HepG2 (cell line): ENCODE results near the gene B4GALT3. TPM values are rescaled to one million over a fixed set of nuclear protein-coding genes. Genes with fewer than 3 reads are reported as not detected.

Experiments
- ATAC-seq: fragments of 200-7000 bp; cut with Tn5 transposase; 3 replicates; pipeline ENCODE4 v1.9.1; 2020; ENCODE audit warnings: mild to moderate bottlenecking, moderate library complexity
- BruUV-seq: library from RNA; stranded (reverse); fragments of 400-500 nt; replicated peaks from 2 replicates; lab custom pipeline; 2021; lab: Mats Ljungman, UMichigan
- CTCF ChIA-PET: fragments of 300-600 bp; formaldehyde crosslinking; extraction: SDS; loops from one replicate; lab custom pipeline; 2021; ENCODE audit warnings: low total read pairs, inconsistent platforms, low intra/inter-chr PET ratio; lab: Yijun Ruan, JAX
- POLR2A ChIA-PET: fragments of 350-600 bp; sonication (Branson Sonifier 250); formaldehyde crosslinking; loops from one replicate; lab custom pipeline; 2020; ENCODE audit warnings: antibody characterized with exemption, inconsistent platforms; lab: Yijun Ruan, JAX
- DNase-seq: peaks from one replicate; pipeline ENCODE4 v3.0.0-alpha.2; 2015; ENCODE audit warnings: low spot score
- FAIRE-seq: peaks from 3 replicates; lab custom pipeline; 2011; peaks lifted over from hg19 to GRCh38; lab: Jason Lieb, UNC
- H2AFZ ChIP-seq: one replicate; pipeline ENCODE4 v1.6.1; 2011; ENCODE audit warnings: low read length, inconsistent platforms
- H3K27ac ChIP-seq: fragments of 300-600 bp; 3 replicates; pipeline ENCODE4 v1.8.0; 2011; ENCODE audit warnings: mixed run types, mild to moderate bottlenecking, mixed read lengths, low read length, inconsistent platforms; ENCODE audit not compliant: insufficient read depth; ENCODE audit errors: extremely low read length
- H3K27me3 ChIP-seq, 2 experiments: fragments of 200-600 bp in 1 of 2; 2 replicates in 1 of 2; 3 replicates in 1 of 2; pipeline versions ENCODE4 v1.6.0 to v1.8.0; 2011; ENCODE audit warnings: low read length in 2 of 2, mild to moderate bottlenecking in 2 of 2, moderate library complexity in 2 of 2, inconsistent platforms in 1 of 2; ENCODE audit not compliant: insufficient read depth in 2 of 2, control insufficient read depth in 1 of 2
- H3K36me3 ChIP-seq, 2 experiments: fragments of 200-600 bp in 1 of 2; replicated peaks in 1 of 2; 2 replicates in 1 of 2; 3 replicates in 1 of 2; pipeline versions ENCODE4 v1.5.1 to v1.8.0; 2011; ENCODE audit warnings: low read length in 2 of 2, inconsistent platforms in 1 of 2; ENCODE audit not compliant: insufficient read depth in 2 of 2, control insufficient read depth in 1 of 2
- H3K4me1 ChIP-seq: 2 replicates; pipeline ENCODE4 v1.5.1; 2012; ENCODE audit warnings: low read length, inconsistent platforms; ENCODE audit not compliant: insufficient read depth
- H3K4me2 ChIP-seq: 2 replicates; pipeline ENCODE4 v1.6.0; 2011; ENCODE audit warnings: low read depth, low read length, inconsistent platforms
- H3K4me3 ChIP-seq, 3 experiments: fragments of 200-600 bp in 1 of 3; sonication (generic), shearing (Covaris generic) in 1 of 3; replicated peaks in 1 of 3; 2 replicates each; pipeline ENCODE4 v1.5.1; 2011 to 2016; ENCODE audit warnings: low read length in 3 of 3, inconsistent platforms in 2 of 3, low read depth in 2 of 3, mild to moderate bottlenecking in 2 of 3, control low read depth in 1 of 3, mixed read lengths in 1 of 3; ENCODE audit not compliant: insufficient read depth in 1 of 3
- H3K79me2 ChIP-seq: one replicate; pipeline ENCODE4 v1.6.1; 2011; ENCODE audit warnings: low read length, inconsistent platforms; ENCODE audit not compliant: insufficient read depth
- H3K9ac ChIP-seq: 2 replicates; pipeline ENCODE4 v1.6.0; 2011; ENCODE audit warnings: mild to moderate bottlenecking, low read depth, low read length, inconsistent platforms; ENCODE audit not compliant: insufficient read depth
- H3K9me3 ChIP-seq: 2 replicates; pipeline ENCODE4 v1.5.1; 2012; ENCODE audit warnings: mild to moderate bottlenecking, low read length
- H4K20me1 ChIP-seq: 2 replicates; pipeline ENCODE4 v1.6.0; 2011; ENCODE audit warnings: inconsistent platforms, mild to moderate bottlenecking, low read length, moderate library complexity; ENCODE audit not compliant: insufficient read depth
- ATRX ChIP-seq: sonication (generic); formaldehyde crosslinking; IDR thresholded peaks from 2 replicates; pipeline ENCODE4 v1.4.0; 2020; ENCODE audit warnings: missing genetic modification reagents, borderline replicate concordance
- FOXP4 ChIP-seq: sonication (generic); formaldehyde crosslinking; IDR thresholded peaks from 2 replicates; pipeline ENCODE4 v1.4.0; 2020; ENCODE audit warnings: missing genetic modification reagents
- KDM6A ChIP-seq: IDR thresholded peaks from 2 replicates; pipeline ENCODE4 v1.6.1; 2016; ENCODE audit warnings: low read depth
- MAX ChIP-seq: IDR thresholded peaks from 2 replicates; pipeline ENCODE4 v1.6.1; 2012; ENCODE audit warnings: inconsistent platforms
- MZF1 ChIP-seq: sonication (generic); formaldehyde crosslinking; IDR thresholded peaks from 2 replicates; pipeline ENCODE4 v1.8.1; 2023; ENCODE audit warnings: mild to moderate bottlenecking, missing genetic modification reagents, borderline replicate concordance
- RAD51 ChIP-seq: fragments of 450-650 bp; IDR thresholded peaks from 2 replicates; pipeline ENCODE4 v1.6.1; 2016; ENCODE audit warnings: borderline replicate concordance
- ZBTB38 ChIP-seq: sonication (generic); formaldehyde crosslinking; IDR thresholded peaks from 2 replicates; pipeline ENCODE4 v1.5.1; 2020; ENCODE audit warnings: mild to moderate bottlenecking, missing genetic modification reagents
- ZNF558 ChIP-seq: sonication (generic); formaldehyde crosslinking; IDR thresholded peaks from 2 replicates; pipeline ENCODE4 v1.9.0; 2022; ENCODE audit warnings: mild to moderate bottlenecking, missing genetic modification reagents, borderline replicate concordance
- ZNF598 ChIP-seq: sonication (generic); formaldehyde crosslinking; IDR thresholded peaks from 2 replicates; pipeline ENCODE4 v1.5.1; 2020; ENCODE audit warnings: mild to moderate bottlenecking, missing genetic modification reagents, borderline replicate concordance
- ZNF678 ChIP-seq: sonication (generic); formaldehyde crosslinking; IDR thresholded peaks from 2 replicates; pipeline ENCODE4 v1.4.0; 2020; ENCODE audit warnings: mild to moderate bottlenecking, missing genetic modification reagents
- ZNF7 ChIP-seq: IDR thresholded peaks from 2 replicates; pipeline ENCODE4 v1.6.1; 2016; ENCODE audit warnings: missing biosample characterization, missing genetic modification reagents
- ZNF878 ChIP-seq: sonication (generic); formaldehyde crosslinking; IDR thresholded peaks from 2 replicates; pipeline ENCODE4 v1.8.1; 2023; ENCODE audit warnings: mild to moderate bottlenecking, missing genetic modification reagents, moderate library complexity
- ZNF879 ChIP-seq: sonication (generic); formaldehyde crosslinking; IDR thresholded peaks from 2 replicates; pipeline ENCODE4 v1.8.1; 2023; ENCODE audit warnings: missing genetic modification reagents
- WGBS: methylation state at CpG from one replicate; pipeline ENCODE4 v1.1.6; 2017; ENCODE audit warnings: low lambda C conversion rate; 5-methylcytosine and 5-hydroxymethylcytosine counted together
- in situ Hi-C: cut with HindIII; loops from 2 replicates; pipeline ENCODE4 v1.10.0; 2017; ENCODE audit warnings: low pct_unique_long_range_greater_than_20kb; ENCODE audit not compliant: extremely low pct_ligation_motif_present
- intact Hi-C: fragments of 100-400 bp; cut with micrococcal nuclease; formaldehyde crosslinking; loops from one replicate; pipeline ENCODE4 v1.10.0; 2022; ENCODE audit not compliant: unreplicated experiment
- polyA plus RNA-seq, 8 experiments: library from polyadenylated mRNA; depleted of rRNA in 3 of 8; stranded (reverse) in 7 of 8; unstranded in 1 of 8; fragments of >200 nt; fragmentation: Illumina TruSeq in 4 of 8; extraction: Trizol in 4 of 8; gene quantifications; 2 replicates each; pipeline versions ENCODE4 v1.2.1 to v1.2.3, GENCODE V29; 2011 to 2016; ENCODE audit warnings: low read depth in 4 of 8, missing spikeins in 1 of 8, mixed read lengths in 1 of 8; ENCODE audit not compliant: insufficient read depth in 1 of 8
- total RNA-seq, 5 experiments: library from RNA; depleted of rRNA; stranded (reverse); fragments of >200 nt; fragmentation: Illumina TruSeq; extraction: Trizol; gene quantifications; 2 replicates each; pipeline ENCODE4 v1.2.3, GENCODE V29; 2016; ENCODE audit warnings: low read depth in 1 of 5
- TF ChIP-seq, protein P1 (sequence below): sonication (generic); formaldehyde crosslinking; IDR thresholded peaks from 2 replicates; pipeline ENCODE4 v1.8.1; 2023; ENCODE audit warnings: mild to moderate bottlenecking, missing genetic modification reagents
- TF ChIP-seq, protein P2 (sequence below): sonication (generic); formaldehyde crosslinking; IDR thresholded peaks from 2 replicates; pipeline ENCODE4 v1.5.1; 2020; ENCODE audit warnings: mild to moderate bottlenecking, missing genetic modification reagents, moderate library complexity

B4GALT3 gene
- total and polyA plus RNA-seq, 2 of the 13 experiments (the other 11 are each of a cell fraction or from before 2014, with no cell fraction given) = 35.6 to 40.4 TPM

DNA sequence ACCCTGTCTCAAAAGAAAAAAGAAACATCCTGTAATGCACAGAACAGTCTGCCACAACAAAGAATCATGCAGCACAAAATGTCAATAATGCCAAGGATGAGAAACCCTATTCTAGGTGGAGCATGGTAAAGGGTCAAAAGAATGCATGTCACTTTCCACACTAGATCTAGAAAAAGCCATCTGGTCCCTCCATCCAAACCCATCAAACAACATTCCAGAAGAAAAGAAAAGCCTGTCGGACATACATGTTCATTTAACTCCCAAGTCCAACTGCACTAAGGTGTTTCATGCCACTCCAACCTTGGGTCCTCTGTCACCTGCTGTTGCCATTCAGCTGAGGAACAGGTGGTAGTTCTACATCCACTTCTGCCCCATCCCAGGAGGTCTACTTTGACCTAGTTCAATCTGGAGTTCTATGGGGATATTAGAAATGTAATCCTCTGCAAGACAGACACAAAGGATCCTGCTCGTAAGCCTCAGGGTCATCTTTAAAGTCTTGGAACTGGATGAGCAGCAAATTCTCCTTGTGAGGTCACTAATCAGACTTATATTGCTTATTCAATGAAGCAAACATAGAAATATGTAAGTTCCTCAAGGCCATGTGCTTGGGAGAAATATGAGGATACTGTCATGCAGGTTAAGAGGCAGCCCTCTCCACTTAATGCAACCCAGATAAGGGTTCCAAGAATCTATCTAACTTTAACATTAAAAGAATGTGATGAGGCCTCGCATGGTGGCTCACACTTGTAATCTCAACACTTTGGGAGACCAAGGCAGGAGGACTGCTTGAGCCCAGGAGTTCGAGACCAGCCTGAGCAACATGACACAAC lies 48.5 kb downstream of the B4GALT3 start (continued):
- TF ChIP-seq, protein P1, sequence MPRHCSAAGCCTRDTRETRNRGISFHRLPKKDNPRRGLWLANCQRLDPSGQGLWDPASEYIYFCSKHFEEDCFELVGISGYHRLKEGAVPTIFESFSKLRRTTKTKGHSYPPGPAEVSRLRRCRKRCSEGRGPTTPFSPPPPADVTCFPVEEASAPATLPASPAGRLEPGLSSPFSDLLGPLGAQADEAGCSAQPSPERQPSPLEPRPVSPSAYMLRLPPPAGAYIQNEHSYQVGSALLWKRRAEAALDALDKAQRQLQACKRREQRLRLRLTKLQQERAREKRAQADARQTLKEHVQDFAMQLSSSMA (CRISPR knock-in tag) = no peak
- TF ChIP-seq MZF1 (CRISPR knock-in tag) (no peak), ZNF7 (CRISPR knock-in tag) (no peak), ATRX (CRISPR knock-in tag) (no peak), ZNF598 (CRISPR knock-in tag) (no peak), ZNF558 (no peak), ZBTB38 (no peak), MAX (no peak), ZNF879 (CRISPR knock-in tag) (no peak)
- TF ChIP-seq, protein P2, sequence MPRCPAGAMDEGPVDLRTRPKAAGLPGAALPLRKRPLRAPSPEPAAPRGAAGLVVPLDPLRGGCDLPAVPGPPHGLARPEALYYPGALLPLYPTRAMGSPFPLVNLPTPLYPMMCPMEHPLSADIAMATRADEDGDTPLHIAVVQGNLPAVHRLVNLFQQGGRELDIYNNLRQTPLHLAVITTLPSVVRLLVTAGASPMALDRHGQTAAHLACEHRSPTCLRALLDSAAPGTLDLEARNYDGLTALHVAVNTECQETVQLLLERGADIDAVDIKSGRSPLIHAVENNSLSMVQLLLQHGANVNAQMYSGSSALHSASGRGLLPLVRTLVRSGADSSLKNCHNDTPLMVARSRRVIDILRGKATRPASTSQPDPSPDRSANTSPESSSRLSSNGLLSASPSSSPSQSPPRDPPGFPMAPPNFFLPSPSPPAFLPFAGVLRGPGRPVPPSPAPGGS = no peak

GRCh38 chr1:161127649-161128048 lies 49.7 kb downstream of the B4GALT3 start:
- Histone ChIP-seq H2AFZ (no peak overlapping the region), H3K4me3 (no peak overlapping the region), H3K79me2 (peaks cover 31% of the 10 kb centered on the region), H3K9me3 (no peaks in the 10 kb centered on the region), H3K4me2 (no peak overlapping the region), H3K27me3 (no peaks in the 10 kb centered on the region; a peak in 1 of 5 replicates), H3K27ac (no peak overlapping the region), H3K4me1 (peaks cover 20% of the 10 kb centered on the region), H3K36me3 (peaks cover 14 to 48% of the 10 kb centered on the region in 2 experiments; a peak in 4 of 5 replicates), H4K20me1 (no peaks in the 10 kb centered on the region), H3K9ac (no peak overlapping the region)
- FAIRE-seq (no peak), DNase-seq (no peak), ATAC-seq (no peak)
- WGBS = 90% methylated on average over 2 of the region's 2 CpGs
- no peak for TF ChIP-seq KDM6A
- no peak for TF ChIP-seq ZNF678 (CRISPR knock-in tag)
- TF ChIP-seq ZNF878 (CRISPR knock-in tag) = no peak
- TF ChIP-seq RAD51 = no peak
- no peak for TF ChIP-seq FOXP4 (CRISPR knock-in tag)
- in situ Hi-C loops (no loop called here), intact Hi-C loops (no loop called here)
- no TSS peak for BruUV-seq
- ChIA-PET CTCF (no interaction called here), POLR2A (interaction anchor here (1.1 kb wide), 1 partner anchor 10 kb away, joined by 4 read pairs; the partner anchor contains the start of genes NIT1 and PFDN2)
